Transverse colon (tissue), 4 donors: ENCODE data around the gene ZNF316. TPM values are rescaled to one million over a fixed set of nuclear protein-coding genes. Genes with fewer than 3 reads are reported as not detected.
A peak's percentile ranks its signal among the peaks of the same experiment; 100 is the strongest.
"Not testable (repeated sequence)": the region's sequence is repeated elsewhere in the genome, so short reads cannot be mapped to it uniquely, and the experiment has no call there.

Experiments used
- DNase-seq: peaks from one replicate; pipeline ENCODE4 v3.0.0-alpha.2; 2019
- H3K27ac ChIP-seq, 4 donors: fragments of 200-600 bp; sonication (generic); 2 replicates each; pipeline ENCODE4 v1.5.1; 2016 to 2018; ENCODE audit warnings: inconsistent platforms in 4 of 4
- H3K27me3 ChIP-seq: fragments of 200-600 bp; sonication (generic); 2 replicates; pipeline ENCODE4 v1.5.1; 2017; ENCODE audit warnings: inconsistent platforms
- H3K36me3 ChIP-seq, 4 donors: fragments of 200-600 bp; sonication (generic); 2 replicates each; pipeline ENCODE4 v1.5.1; 2017 to 2019; ENCODE audit warnings: inconsistent platforms in 4 of 4
- H3K4me1 ChIP-seq, 4 donors: fragments of 200-600 bp; sonication (generic); 2 replicates each; pipeline ENCODE4 v1.5.1; 2017 to 2020; ENCODE audit warnings: inconsistent platforms in 4 of 4
- H3K4me3 ChIP-seq, 4 donors: fragments of 200-600 bp; sonication (generic); 1 replicate in 1 of 4; 2 replicates in 3 of 4; pipeline versions ENCODE4 v1.5.1 to v1.6.1; 2017 to 2019; ENCODE audit warnings: inconsistent platforms in 4 of 4
- H3K9me3 ChIP-seq, 2 donors: fragments of 200-600 bp; sonication (generic); 2 replicates each; pipeline ENCODE4 v1.5.1; 2017 to 2019; ENCODE audit warnings: inconsistent platforms in 2 of 2
- EP300 ChIP-seq: sonication (generic); formaldehyde crosslinking; IDR thresholded peaks from one replicate; pipeline ENCODE4 v1.6.1; 2017; ENCODE audit warnings: antibody characterized with exemption, low read depth
- POLR2A ChIP-seq: fragments of 450-650 bp; IDR thresholded peaks from one replicate; pipeline ENCODE4 v1.6.1; 2016; ENCODE audit warnings: antibody characterized with exemption, mild to moderate bottlenecking, moderate library complexity
- POLR2AphosphoS5 ChIP-seq, 3 donors: sonication (generic); formaldehyde crosslinking; IDR thresholded peaks; one replicate each; pipeline ENCODE4 v1.6.1; 2016; ENCODE audit warnings: antibody characterized with exemption in 3 of 3
- WGBS, 2 donors: methylation state at CpG; one replicate each; pipeline ENCODE4 v1.1.5; 2018; ENCODE audit warnings: low coverage in 1 of 2; 5-methylcytosine and 5-hydroxymethylcytosine counted together
- in situ Hi-C, 4 donors: fragments of 200-750 bp; cut with MboI; loops; one replicate each; pipeline versions ENCODE4 v1.15.0 to v1.15.1; 2017; ENCODE audit warnings: low sequenced_read_pairs in 3 of 4, low pct_ligation_motif_present in 1 of 4, low pct_unique_long_range_greater_than_20kb in 1 of 4
- intact Hi-C: fragments of 100-400 bp; cut with DNase I; formaldehyde crosslinking; loops from one replicate; pipeline ENCODE4 v1.15.1; 2023; ENCODE audit warnings: low total_unique reads
- total RNA-seq, 4 donors: library from RNA; depleted of rRNA; stranded (reverse); fragments of >200 nt; gene quantifications; one replicate each; pipeline ENCODE4 v1.1.0, GENCODE V29; 2016
- TF ChIP-seq, protein P1 (sequence below), 5 experiments: fragments of 200-600 bp in 3 of 5; fragments of 450-650 bp in 2 of 5; sonication (generic) in 3 of 5; IDR thresholded peaks; 1 replicate in 2 of 5; 2 replicates in 3 of 5; pipeline ENCODE4 v1.5.1; 2016 to 2017; ENCODE audit warnings: antibody characterized with exemption in 5 of 5, inconsistent platforms in 3 of 5, mild to moderate bottlenecking in 2 of 5, moderate library complexity in 1 of 5

Gene ZNF316
- total RNA-seq, 4 donors from 2014 or later, result 15.3 to 188 (median 50.9) TPM

- in situ Hi-C loops, result no loop called here
- intact Hi-C loops, result no loop called here
- 79 to 94% methylated on average over 3 to 7 of the region's 7 CpGs for WGBS, 2 donors
- H3K27ac ChIP-seq, result no peak overlapping the region
- TF ChIP-seq POLR2AphosphoS5 (IDR thresholded peaks at IDR 0.05), result no peak
- TF ChIP-seq EP300, result no peak
- TF ChIP-seq POLR2A, result no peak
- TF ChIP-seq, protein P1, sequence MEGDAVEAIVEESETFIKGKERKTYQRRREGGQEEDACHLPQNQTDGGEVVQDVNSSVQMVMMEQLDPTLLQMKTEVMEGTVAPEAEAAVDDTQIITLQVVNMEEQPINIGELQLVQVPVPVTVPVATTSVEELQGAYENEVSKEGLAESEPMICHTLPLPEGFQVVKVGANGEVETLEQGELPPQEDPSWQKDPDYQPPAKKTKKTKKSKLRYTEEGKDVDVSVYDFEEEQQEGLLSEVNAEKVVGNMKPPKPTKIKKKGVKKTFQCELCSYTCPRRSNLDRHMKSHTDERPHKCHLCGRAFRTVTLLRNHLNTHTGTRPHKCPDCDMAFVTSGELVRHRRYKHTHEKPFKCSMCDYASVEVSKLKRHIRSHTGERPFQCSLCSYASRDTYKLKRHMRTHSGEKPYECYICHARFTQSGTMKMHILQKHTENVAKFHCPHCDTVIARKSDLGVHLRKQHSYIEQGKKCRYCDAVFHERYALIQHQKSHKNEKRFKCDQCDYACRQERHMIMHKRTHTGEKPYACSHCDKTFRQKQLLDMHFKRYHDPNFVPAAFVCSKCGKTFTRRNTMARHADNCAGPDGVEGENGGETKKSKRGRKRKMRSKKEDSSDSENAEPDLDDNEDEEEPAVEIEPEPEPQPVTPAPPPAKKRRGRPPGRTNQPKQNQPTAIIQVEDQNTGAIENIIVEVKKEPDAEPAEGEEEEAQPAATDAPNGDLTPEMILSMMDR (IDR thresholded peaks at IDR 0.05), result no peak
- no peak overlapping the region for H3K4me3 ChIP-seq
- DNase-seq, result no peak
- peaks cover 0 to 6% (median 5%) of the 10 kb centered on the region in 4 donors for H3K4me1 ChIP-seq
- H3K27me3 ChIP-seq, result no peaks in the 10 kb centered on the region
- no peaks in the 10 kb centered on the region for H3K9me3 ChIP-seq
- no peaks in the 10 kb centered on the region for H3K36me3 ChIP-seq
Measured at GRCh38 chr7:6631605-6632004, 5.5 kb upstream of the ZNF316 start.

- no peaks in the 10 kb centered on the region for H3K36me3 ChIP-seq
- no peaks in the 10 kb centered on the region for H3K9me3 ChIP-seq
- H3K4me3 ChIP-seq, result no peak overlapping the region
- DNase-seq, result no peak
- intact Hi-C loops, result no loop called here
- peaks cover 7 to 24% (median 15%) of the 10 kb centered on the region in 4 donors for H3K4me1 ChIP-seq
- no peaks in the 10 kb centered on the region for H3K27me3 ChIP-seq
- in situ Hi-C loops, result no loop called here
- TF ChIP-seq POLR2AphosphoS5 (IDR thresholded peaks at IDR 0.05) (no peak), POLR2A (no peak), EP300 (no peak)
- TF ChIP-seq, protein P1 (IDR thresholded peaks at IDR 0.05), result no peak
- H3K27ac ChIP-seq, result no peak overlapping the region
- 74 to 88% methylated on average over 8 of the region's 8 CpGs for WGBS, 2 donors
Measured at GRCh38 chr7:6634021-6634420, 3.1 kb upstream of the ZNF316 start.

DNA sequence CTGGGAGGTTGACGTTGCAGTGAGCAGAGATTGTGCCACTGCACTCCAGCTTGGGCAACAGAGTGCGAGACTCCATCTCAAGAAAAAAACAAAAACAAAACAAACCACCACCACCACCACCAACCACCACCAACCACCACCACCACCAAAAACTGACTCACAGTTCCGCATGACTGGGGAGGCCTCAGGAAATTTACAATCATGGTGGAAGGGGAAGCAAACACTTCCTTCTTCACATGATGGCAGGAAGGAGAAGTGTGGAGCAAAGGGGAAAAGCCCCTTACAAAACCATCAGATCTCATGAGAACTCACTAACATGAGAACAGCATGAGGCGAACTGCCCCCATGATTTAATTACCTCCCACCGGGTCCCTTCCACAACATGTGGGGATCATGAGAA is 2.1 kb upstream of the ZNF316 start:
- DNase-seq, H3K27me3 ChIP-seq, H3K4me3 ChIP-seq, H3K36me3 ChIP-seq, H3K27ac ChIP-seq, in situ Hi-C loops, H3K9me3 ChIP-seq: not testable (repeated sequence)
- intact Hi-C loops, result loop anchor here (5.0 kb wide), 1 partner anchor 932 kb away; the partner anchor contains the start of gene MIOS
- H3K4me1 ChIP-seq, result peaks cover 7 to 25% (median 16%) of the 10 kb centered on the region in 4 donors
- WGBS, 2 donors, result 60 to 81% methylated on average over 1 to 5 of the region's 5 CpGs

- Histone ChIP-seq H3K4me3 (peak overlapping the region; percentile 63 to 96 (median 94)), H3K27ac (peak overlapping the region; percentile 59 to 76 (median 67)), H3K4me1 (peaks cover 7 to 25% (median 16%) of the 10 kb centered on the region in 4 donors), H3K27me3 (no peaks in the 10 kb centered on the region), H3K9me3 (no peaks in the 10 kb centered on the region), H3K36me3 (peaks cover 0 to 8% (median under 1%) of the 10 kb centered on the region in 4 donors)
- intact Hi-C loops (loop anchor here (5.0 kb wide), 1 partner anchor 930 kb away; the partner anchor contains the start of gene MIOS), in situ Hi-C loops (no loop called here)
- TF ChIP-seq, protein P1 (IDR thresholded peaks at IDR 0.05), result peak in 4 of 5 experiments; percentile 20 to 32 (median 26)
- no peak for TF ChIP-seq POLR2A
- DNase-seq, result peak; percentile 41
- 2% methylated on average over 14 of the region's 60 CpGs; no CpG with 5 or more reads in 1 of the 2 donors for WGBS, 2 donors
Measured at GRCh38 chr7:6637544-6638229, 569 bp downstream of the ZNF316 start.
